ENCODE measurements around the gene GDPD5. TPM values are rescaled to one million over a fixed set of nuclear protein-coding genes. Genes with fewer than 3 reads are reported as not detected.

Gene GDPD5
- total RNA-seq, 2 experiments from 2014 or later: 13.5 to 57.3 TPM

GRCh38 chr11:75498556-75499255 lies 27.0 kb downstream of the GDPD5 start:
- H3K79me2 ChIP-seq (ENCODE audit: insufficient read depth, low read depth, low read length): no peaks in the 10 kb centered on the region
- intact Hi-C loops (cut with micrococcal nuclease; ENCODE audit: unreplicated experiment): no loop called here

GRCh38 chr11:75497788-75498409 lies 27.8 kb downstream of the GDPD5 start:
- TF ChIP-seq CTCF (conservative IDR thresholded peaks at IDR 0.05; ENCODE audit: low read length): no peak
- no peak for TF ChIP-seq EZH2phosphoT487 (IDR thresholded peaks at IDR 0.05; ENCODE audit: borderline replicate concordance, low read depth, low read length)
- BruUV-seq (replicated peaks): no TSS peak
- no peak overlapping the region for H3K27ac ChIP-seq (ENCODE audit: low read depth, low read length, poor library complexity, severe bottlenecking)
- H3K4me2 ChIP-seq (ENCODE audit: low read length): no peak overlapping the region
- no peaks in the 10 kb centered on the region for H3K9me3 ChIP-seq (ENCODE audit: low read length)
- ChIA-PET CTCF (ENCODE audit: unreplicated experiment) (no interaction called here), POLR2A (no interaction called here)
- intact Hi-C loops (cut with micrococcal nuclease; ENCODE audit: unreplicated experiment): no loop called here
- H3K36me3 ChIP-seq (ENCODE audit: insufficient read depth, low read length): no peaks in the 10 kb centered on the region
- H3K4me3 ChIP-seq (ENCODE audit: low read depth, low read length, poor library complexity, severe bottlenecking): no peak overlapping the region
- H3K9me2 ChIP-seq (ENCODE audit: insufficient read depth, low read length): no peaks in the 10 kb centered on the region
- no peak for DNase-seq (ENCODE audit: low spot score)
- H3K4me1 ChIP-seq (ENCODE audit: insufficient read depth, low read length, poor library complexity, severe bottlenecking): peaks cover 9% of the 10 kb centered on the region
- H4K20me1 ChIP-seq (ENCODE audit: insufficient read depth, low read length): no peaks in the 10 kb centered on the region
- H2AFZ ChIP-seq (ENCODE audit: low read length): no peak overlapping the region
- no peaks in the 10 kb centered on the region for H3K79me2 ChIP-seq (ENCODE audit: insufficient read depth, low read depth, low read length)

More at GRCh38 chr11:75498556-75499255, 27.0 kb downstream of the GDPD5 start:
- peaks cover 17% of the 10 kb centered on the region for H3K4me1 ChIP-seq (ENCODE audit: insufficient read depth, low read length, poor library complexity, severe bottlenecking)
- no peak overlapping the region for H2AFZ ChIP-seq (ENCODE audit: low read length)
- ChIA-PET CTCF (ENCODE audit: unreplicated experiment) (interaction anchor here (0.9 kb wide), 1 partner anchor 8 kb away, joined by 3 read pairs; no protein-coding TSS in a partner anchor), POLR2A (no interaction called here)
- H3K36me3 ChIP-seq (ENCODE audit: insufficient read depth, low read length): no peaks in the 10 kb centered on the region
- no peak overlapping the region for H3K4me3 ChIP-seq (ENCODE audit: low read depth, low read length, poor library complexity, severe bottlenecking)
- TF ChIP-seq CTCF (conservative IDR thresholded peaks at IDR 0.05; ENCODE audit: low read length): no peak
- TF ChIP-seq EZH2phosphoT487 (IDR thresholded peaks at IDR 0.05; ENCODE audit: borderline replicate concordance, low read depth, low read length): no peak
- no peaks in the 10 kb centered on the region for H4K20me1 ChIP-seq (ENCODE audit: insufficient read depth, low read length)
- H3K27ac ChIP-seq (ENCODE audit: low read depth, low read length, poor library complexity, severe bottlenecking): no peak overlapping the region
- no peaks in the 10 kb centered on the region for H3K9me3 ChIP-seq (ENCODE audit: low read length)
- BruUV-seq (replicated peaks): no TSS peak
- no peak for DNase-seq (ENCODE audit: low spot score)
- H3K9me2 ChIP-seq (ENCODE audit: insufficient read depth, low read length): no peaks in the 10 kb centered on the region
- H3K4me2 ChIP-seq (ENCODE audit: low read length): no peak overlapping the region

GRCh38 chr11:75496305-75496752 lies 29.4 kb downstream of the GDPD5 start:
- no peak for TF ChIP-seq CTCF (conservative IDR thresholded peaks at IDR 0.05; ENCODE audit: low read length)
- no peak for TF ChIP-seq EZH2phosphoT487 (IDR thresholded peaks at IDR 0.05; ENCODE audit: borderline replicate concordance, low read depth, low read length)
- ChIA-PET POLR2A (interaction anchor here (0.7 kb wide), 2 partner anchors 920 to 1222 kb away, joined by 3 to 5 read pairs; no protein-coding TSS in a partner anchor), CTCF (ENCODE audit: unreplicated experiment) (no interaction called here)
- H3K9me2 ChIP-seq (ENCODE audit: insufficient read depth, low read length): no peaks in the 10 kb centered on the region
- no peaks in the 10 kb centered on the region for H3K36me3 ChIP-seq (ENCODE audit: insufficient read depth, low read length)
- no peaks in the 10 kb centered on the region for H4K20me1 ChIP-seq (ENCODE audit: insufficient read depth, low read length)
- no TSS peak for BruUV-seq (replicated peaks)
- no peak overlapping the region for H3K27ac ChIP-seq (ENCODE audit: low read depth, low read length, poor library complexity, severe bottlenecking)
- no peaks in the 10 kb centered on the region for H3K9me3 ChIP-seq (ENCODE audit: low read length)
- intact Hi-C loops (cut with micrococcal nuclease; ENCODE audit: unreplicated experiment): no loop called here
- H3K4me3 ChIP-seq (ENCODE audit: low read depth, low read length, poor library complexity, severe bottlenecking): no peak overlapping the region
- no peak overlapping the region for H3K4me2 ChIP-seq (ENCODE audit: low read length)
- peaks cover 14% of the 10 kb centered on the region for H3K4me1 ChIP-seq (ENCODE audit: insufficient read depth, low read length, poor library complexity, severe bottlenecking)
- no peaks in the 10 kb centered on the region for H3K79me2 ChIP-seq (ENCODE audit: insufficient read depth, low read depth, low read length)
- no peak for DNase-seq (ENCODE audit: low spot score)
- no peak overlapping the region for H2AFZ ChIP-seq (ENCODE audit: low read length)
